Hematopoietic multipotent progenitor cell treated with erythropoietin and hydrocortisone succinate and interleukin-3 and kit ligand, for 8 days (in vitro differentiated cells): ENCODE results near the gene WWOX.

Source experiments
- DNase-seq: peaks from one replicate; pipeline ENCODE4 v3.0.0-alpha.2; 2015

Gene WWOX

DNA sequence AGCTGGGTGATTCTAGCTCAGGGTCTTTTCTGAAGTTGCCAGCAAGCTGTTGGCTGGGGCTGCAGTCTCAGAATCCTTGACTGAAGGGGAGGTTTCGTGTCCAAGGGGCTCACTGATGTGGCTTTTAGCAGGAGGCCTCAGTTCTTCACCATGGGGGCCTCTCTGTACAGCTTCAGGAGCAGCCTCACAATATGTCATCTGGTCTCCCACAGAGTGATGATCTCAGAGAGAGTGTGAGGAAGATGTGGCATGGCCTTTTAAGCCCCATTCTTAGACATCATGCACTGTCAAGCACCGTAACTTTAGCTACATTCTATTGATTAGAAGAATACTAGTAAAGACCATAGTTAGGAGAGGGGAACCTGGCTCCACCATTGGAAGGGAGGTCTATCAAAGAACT lies 732.6 kb downstream of the WWOX start:
- no peak for DNase-seq

DNA sequence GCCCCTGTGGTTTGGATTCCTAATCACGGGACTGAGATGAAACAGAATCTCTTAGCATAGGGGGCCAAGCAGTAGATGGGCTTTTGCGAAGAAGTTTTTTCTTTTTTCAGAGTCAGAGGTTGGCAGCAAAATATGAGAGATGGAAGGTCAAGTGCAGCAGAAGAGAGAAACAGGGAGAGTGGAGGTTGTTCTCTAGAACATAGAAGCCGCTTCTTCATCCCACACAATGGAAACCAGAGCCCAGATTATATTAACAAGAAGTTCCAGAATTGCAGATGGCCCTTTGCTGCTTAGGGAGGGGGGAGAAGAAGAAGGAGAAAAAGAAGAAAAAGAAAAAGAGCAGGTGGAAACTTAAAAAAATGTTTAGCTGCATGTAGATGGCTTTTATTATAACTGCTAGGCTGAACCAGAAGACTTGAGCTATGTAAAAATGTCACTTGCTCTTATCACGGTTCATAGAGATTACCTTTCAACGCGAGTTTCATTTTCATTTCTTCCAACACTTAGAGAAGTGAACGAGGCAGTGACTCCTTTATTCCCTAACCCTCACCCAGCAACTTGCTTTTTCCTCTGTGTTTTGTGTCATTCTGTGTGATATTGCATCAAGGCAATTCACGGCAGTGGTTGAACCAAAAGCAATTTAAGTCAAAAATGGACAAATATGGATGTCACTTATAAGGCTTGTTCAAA lies 737.5 kb downstream of the WWOX start:
- no peak for DNase-seq

DNA sequence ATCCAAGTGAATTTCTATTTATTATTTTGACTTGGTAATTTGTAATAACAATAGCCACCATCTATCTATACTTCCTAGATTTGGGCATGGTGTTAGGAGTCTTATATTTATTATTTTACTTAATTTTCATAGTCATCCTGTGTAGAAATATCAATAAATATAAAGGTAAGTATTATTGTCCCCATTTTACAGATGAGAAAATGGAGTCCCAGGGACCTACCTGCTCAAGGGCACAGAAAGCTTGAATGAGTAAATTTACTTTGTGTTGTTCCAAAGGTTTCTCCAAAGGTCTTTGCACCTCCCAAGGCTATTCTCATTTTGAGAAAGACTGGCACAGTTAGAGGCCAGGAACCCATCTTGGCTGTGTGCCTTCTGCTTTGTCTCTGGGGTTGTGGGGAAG lies 738.3 kb downstream of the WWOX start:
- no peak for DNase-seq

DNA sequence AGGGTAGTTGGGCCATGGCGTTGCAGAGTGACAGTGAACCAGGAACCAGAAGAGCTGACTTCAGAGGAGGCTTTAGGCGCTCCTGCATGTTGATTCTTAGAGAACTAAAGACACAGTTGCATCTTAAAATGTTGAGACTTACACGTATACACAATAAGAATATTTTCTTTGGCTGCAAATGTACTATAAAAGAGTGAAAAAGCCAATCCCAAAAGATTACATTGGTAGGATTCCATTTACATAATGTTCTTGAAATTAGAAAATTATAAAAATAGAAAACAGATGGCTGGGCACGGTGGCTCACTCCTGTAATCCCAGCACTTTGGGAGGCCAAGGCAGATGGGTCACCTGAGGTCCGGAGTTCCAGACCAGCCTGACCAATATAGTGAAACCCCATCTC lies 738.8 kb downstream of the WWOX start:
- no peak for DNase-seq

DNA sequence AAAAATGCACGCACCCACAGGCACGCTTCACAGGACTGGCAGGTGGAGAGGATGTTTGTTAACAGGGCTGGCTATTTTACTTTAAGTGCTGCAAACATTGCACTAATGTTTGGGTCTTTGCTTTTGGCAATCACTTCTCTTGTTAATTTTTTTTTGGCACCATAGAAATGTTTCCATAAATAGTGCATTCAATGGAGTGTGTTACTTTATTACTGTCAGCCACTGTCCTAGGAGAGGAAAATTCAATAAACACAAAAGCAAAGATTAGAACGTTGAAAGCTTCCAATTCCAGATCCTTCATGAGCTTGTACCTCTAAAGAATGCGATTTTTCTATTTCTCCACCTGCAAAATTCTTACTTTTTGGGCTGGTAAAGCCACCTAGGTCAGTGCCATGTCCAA lies 743.5 kb downstream of the WWOX start:
- DNase-seq = no peak

DNA sequence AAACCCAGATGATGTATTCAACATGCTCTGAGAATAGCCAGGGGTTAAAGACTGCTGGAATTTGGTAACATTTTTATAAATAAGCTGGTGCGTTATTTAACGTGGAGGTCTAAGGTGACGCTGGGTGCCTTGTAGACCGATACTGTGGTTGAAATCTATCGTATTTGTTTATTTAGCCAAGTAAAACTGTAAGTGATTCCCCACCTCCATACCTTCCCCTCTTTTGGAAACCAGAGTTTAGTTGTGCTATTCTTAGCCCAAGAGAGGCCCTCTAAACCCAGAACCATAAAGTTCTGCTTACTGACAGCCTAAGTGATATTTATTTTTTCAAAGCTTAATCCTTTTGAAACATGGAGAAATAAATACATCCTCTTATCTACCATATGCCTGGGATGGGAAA lies 744.5 kb downstream of the WWOX start:
- no peak for DNase-seq

DNA sequence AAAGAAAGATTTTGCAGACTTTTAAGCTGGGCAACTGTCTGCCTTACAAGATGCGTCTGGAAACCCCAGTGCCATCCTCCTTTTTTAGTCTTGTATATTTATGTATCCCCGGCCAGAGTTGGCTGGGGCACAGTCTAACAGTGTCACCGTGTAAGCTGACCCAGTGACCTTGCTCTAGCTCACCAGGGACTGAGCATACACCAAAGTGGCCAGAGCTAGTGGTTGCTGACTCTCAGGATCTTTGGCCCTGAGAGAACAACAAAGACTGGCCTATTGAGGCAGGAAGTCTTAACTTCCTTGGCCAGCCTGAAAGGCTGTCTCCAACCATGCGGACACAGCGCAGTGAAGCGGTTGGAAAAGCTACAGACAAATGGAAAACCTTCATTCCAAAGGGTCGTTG lies 745.2 kb downstream of the WWOX start:
- DNase-seq = no peak

DNA sequence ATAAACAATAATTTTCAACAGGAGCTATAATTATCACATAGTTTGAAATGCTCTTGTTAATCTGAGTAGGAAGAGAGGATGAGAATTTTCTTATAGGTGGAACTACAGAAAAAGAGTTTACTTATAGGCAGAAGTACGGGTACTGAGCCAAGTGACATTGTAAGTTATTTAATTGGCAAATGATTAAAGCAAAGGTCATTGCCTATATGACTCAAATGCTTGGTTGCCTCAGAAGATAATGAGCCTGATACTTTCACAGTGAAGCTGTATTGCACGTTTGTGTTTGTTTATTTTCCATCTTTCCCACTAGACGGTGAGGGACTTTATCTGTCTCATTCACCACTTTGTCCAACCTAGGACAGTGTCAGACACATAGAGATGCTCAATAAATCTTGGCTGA lies 751.8 kb downstream of the WWOX start:
- DNase-seq = no peak

DNA sequence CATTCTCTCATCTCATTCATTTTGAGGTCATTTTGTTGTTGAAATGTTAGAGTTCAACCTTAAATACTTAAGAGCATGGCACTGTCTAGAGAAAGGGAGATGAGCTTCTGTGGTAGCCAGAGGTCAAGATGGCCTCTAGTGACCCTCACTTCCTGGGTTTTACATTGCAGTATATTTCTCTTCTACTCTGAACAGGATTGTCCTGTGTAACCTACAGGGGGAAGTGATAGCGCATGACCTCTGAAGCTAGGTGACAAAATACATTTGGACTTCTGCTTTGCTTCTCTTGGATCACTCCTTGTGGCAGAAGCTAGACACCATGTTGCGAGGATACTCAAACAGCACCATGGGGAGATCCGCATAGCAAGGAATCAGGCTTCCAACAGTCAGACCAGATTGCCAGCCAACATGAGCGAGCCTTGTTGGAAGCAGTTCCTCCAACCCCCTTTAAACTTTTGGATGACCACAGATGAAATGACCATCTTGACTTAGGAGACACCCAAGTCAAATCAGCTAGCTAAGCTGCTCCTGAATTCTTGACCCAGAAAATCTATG lies 752.7 kb downstream of the WWOX start:
- DNase-seq = no peak

DNA sequence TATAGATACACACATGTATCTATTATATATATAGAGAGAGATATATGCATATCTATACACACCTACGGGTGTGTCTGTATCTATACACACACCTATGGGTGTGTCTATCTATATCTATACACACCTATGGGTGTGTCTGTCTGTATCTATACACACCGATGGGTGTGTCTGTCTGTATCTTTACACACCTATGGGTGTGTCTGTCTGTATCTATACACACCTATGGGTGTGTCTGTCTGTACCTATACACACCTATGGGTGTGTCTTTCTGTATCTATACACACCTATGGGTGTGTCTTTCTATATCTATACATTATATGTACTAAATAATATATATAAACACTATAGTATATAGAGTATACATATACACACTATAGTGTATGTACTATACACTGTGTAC lies 762.6 kb downstream of the WWOX start:
- DNase-seq = no peak

DNA sequence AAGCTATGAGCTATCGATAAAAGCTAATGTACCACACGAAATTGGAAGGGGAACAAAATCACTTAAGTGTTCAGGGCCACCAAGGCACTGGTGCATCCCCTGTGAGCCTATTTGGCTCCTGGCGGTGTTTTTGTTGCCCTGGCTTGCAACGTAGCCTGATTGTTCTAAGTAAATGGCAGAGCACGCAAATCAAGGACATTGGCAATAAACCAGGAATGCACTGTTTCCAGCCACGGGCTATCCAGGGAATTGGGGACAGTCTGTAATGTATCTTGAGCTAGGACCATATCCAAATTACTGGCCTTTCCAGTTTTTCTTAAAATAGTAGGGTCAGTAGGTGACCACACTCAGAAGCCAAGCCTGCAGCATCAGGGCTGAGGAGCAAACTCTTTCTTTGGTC lies 767.1 kb downstream of the WWOX start:
- no peak for DNase-seq

DNA sequence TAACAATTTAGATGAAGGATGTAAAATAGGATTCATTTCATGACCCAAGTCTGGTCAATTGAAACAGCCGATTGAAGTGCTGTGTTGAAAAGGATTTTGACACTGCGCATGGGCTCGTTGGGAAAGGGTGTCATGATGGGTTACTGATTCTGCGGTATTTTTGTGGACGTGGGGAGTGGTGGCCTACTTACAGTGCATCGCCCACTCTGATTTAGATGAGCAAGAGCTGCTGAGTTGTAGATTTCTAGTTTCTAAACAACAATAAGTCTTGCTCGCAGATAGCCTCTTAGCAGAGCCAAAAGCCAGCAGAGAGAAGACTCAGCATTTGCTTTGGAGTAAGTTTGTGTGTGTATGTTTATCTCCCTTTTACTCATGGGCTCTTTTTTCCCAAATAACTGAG lies 770.0 kb downstream of the WWOX start:
- DNase-seq = no peak

DNA sequence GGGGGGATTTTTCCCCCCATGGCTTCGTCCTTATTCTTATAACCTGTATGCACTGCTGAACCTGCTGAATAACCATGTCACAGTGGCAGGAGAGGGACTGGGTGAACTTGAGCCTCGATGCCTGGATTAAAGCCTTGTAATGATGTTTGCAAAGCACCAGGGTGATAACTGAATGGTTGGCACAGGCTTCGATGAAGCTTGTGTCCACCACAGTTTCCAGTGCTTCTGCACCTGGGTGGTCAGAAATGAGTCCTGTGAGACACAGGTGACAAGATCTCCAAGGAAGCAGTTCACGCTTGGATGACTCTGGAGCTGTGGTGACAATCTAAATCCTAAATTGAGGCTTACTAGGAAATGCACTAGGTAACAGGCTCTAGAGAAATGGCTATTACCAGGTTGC lies 771.8 kb downstream of the WWOX start:
- DNase-seq = no peak

DNA sequence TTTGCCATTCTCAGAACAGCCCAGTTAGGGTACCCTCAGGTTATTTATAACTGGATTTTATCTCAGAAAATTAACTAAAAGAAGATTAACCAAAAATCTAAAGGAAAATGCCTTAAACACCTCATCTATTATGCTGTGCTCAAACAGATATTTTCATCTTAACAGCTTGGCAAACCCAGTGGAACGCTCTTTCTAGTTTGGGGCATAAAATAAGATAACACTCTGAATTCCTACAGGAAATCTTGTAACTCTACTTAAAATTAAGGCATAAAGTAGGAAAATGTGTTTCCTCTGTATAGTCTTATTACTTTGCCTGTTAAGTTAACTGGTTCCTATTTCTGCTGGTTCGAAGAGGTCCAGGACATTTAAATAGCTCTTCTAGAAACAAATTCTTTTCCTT lies 777.2 kb downstream of the WWOX start:
- DNase-seq = no peak

DNA sequence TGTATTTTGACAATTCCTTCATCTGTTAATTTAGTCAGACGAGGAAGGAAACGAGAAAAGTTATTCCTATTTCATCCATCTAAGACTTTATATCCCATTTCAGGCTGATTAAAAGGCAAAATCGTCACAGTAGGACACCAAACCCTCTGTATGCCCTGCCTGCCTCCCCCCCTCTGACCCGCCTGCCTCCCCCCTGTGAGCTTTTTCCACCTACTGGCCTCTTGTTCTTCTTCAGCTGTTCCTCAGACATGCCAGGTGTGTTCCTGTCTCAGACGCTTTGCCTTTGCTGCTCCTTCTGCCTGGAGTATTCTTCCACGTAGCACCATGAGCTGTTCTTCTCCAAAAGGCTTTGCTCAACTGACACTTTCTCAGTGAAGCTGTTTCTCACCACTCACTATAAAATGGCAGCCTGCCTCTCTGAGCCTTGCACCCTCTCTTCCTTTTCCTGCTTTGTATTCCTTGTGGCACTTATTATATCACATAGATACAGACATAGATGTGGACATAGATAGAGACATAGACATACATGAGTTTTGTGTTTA lies 777.7 kb downstream of the WWOX start:
- DNase-seq = no peak

DNA sequence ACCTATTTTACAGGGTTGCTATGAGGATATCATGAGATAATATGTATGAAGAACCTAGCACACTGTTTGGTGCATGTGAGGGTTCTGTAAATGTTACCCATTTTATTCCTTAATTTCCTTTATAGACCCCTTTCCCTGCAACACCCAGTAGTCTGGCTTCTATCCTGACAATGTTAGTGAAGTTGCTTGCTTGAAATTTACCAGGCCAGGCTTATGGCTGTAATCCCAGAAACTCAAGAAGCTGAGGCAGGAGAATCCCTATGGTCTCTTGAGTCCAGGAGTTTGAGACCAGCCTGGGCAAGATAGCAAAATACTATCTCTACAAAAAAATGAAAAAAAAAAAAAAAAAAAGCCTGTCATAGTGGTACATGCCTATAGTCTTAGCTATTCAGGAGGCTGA lies 779.1 kb downstream of the WWOX start:
- no peak for DNase-seq

DNA sequence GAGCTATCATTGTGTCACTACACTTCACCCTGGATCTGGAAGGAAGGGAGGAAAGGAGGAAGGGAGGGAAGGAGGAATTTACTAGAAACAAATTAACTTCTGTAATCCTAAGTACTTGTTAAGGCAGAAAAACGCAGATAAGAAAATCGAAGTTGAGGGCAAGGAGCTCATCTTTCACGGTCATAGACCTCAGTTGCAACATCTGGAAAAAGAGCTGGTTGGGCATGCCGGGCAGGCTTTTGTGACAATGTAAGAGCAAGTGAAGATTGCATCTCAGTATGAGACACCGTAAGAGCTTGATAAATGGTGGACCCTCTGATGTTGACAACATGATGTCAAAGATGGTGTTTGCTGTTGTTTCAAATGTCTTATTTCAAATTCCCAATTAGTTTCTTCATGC lies 779.6 kb downstream of the WWOX start:
- no peak for DNase-seq

DNA sequence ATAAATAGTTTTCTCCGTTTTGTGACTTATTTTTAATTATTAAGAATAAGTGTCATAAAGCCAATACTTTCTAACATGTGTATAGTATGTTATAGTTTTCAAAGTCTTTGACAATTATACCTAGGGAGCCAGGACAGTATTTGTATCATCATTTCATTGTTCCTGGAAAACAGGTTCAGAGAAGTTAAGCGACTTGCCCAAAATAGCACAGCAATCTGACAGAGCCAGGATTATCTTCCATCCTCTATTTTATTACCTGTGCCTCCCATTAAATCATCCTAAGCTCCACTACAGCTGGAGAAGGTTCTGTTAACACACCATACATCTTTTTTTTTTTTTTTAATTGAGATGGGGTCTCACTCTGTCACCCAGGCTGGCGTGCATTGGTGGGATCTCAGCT lies 782.7 kb downstream of the WWOX start:
- DNase-seq = no peak

DNA sequence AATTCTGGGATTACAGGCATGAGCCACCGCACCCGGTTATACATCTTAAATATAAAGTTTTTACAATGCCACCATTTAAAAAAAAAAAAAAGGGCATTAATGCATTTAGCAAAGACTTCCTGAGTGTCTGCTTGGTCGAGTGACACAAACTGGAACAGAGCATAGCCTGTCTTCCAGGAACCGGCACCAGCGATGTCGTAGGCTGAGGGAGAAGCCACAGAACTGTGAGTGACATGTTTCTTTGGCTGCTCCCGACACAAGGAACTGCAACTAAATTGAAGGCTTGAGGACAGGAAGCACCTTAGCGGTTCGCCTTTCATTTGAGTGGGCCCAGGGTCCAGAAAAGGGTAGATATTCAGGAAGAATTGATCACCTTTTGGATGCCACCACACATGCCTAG lies 783.3 kb downstream of the WWOX start:
- no peak for DNase-seq

DNA sequence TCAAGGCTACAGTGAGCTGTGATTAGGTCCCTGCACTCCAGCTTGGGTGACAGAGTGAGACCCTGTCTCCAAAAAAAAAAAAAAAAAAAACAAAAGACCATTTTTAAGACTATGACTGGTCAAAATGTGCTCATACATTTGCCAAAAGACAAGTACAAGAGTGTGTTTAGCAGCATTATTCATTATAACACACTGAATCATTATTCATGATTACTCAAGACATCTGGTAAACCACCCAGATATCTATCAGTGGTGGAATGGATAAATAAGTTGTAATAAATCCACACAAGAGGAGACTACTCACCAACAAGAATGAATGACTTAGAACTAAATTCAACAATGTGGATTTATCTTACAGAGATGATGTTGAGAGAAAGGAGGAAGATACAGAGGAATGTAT lies 784.8 kb downstream of the WWOX start:
- DNase-seq = no peak

DNA sequence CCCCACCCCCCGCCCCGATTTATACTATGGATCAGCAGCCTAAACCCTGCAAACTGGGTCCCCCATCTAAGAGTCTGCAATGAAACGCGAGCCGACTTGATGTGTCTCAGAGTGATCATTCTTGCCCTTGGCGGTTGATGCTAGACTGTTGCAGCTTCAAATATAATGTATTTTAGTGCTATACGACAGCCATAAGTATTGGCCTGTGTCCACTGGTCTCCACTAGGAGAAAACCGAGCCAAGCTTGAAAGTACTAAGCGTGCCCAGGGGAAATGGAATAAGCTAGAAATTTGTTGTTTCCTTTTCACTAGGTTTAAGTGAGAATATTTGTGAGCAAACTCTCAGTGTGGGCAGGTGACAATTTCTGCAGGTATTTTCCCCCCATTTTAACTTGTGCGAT lies 789.9 kb downstream of the WWOX start:
- DNase-seq = no peak

DNA sequence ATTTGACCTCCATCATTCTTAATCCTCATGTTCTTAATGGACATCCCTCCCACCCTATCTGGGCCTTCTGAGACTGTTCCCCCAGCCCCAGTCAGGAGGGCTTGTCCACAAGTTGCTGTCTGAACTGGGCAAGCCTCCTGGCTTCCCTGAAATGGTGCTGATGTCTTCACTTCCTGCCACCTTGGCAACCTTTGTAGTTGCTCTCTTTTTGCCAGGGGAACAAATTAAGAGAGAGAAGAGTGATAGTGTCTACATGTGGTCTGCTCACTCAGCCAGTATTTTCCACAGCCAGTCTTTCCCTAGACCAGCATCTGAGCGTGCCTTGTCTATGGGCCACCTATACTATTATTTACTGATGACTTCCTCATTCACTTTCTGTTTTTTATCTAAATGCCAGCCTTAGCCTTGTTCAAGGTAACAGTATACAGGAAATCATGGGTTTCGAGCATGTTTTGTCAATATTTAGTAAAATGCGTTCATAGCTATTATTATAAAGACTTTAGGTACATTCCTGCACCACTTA lies 791.0 kb downstream of the WWOX start:
- DNase-seq = no peak

DNA sequence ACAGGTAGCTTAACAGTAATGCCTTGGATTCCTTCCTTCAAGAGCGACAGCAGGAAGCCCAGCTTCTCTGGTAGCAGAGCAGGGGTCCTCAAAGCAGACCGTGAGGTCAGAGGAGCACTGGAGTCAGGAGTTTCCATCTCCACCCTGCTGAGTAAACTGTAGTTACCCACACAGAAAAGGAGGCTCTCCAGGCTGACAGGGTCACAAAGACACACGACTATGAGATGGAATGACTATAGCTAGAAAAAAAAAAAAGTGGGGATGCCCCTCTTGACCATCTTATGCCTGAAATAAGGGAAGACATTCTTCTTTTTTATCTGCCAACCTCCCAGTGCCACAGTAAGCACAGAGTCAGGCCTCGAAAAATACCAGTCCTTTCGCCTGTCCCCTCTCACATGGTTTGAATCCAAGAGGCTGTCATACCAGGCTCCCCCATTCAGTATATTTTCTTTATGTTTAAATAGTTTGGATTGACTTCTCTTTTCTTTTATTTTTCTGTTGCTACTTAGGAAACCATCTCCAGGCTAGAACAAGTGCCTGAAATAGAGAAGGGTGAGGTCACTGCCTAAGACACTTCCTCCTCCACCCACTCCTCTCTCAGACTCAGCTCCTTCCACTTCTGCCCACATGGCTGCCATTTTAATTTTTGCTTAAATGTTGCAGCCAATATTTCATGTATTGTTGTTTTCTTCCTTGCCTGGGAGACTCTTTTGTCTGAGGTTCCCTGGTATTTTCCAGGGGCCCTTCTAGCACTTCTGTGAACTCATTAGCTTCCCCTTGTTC lies 793.7 kb downstream of the WWOX start:
- DNase-seq = no peak

DNA sequence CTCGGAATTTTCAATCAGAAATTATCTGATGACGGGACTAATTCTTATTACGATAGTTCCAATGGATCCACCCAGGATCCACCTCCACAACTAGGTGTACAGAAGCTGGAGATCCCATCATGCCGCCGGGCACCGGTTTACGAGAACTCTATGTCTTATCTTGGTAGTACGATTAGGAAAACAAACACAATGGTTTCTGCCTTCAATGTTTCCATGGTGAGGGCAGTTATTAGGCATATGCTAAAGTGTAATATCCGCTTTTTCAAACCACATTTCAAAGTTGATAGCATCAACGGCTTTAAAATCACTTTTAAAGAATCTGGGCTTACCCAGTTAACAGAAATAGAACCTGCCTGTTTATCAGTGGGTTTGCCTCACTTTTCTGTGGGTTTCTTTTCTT lies 795.4 kb downstream of the WWOX start:
- DNase-seq = no peak
